GM12878 (cell line): Measurements from ENCODE around the gene LRRC30. TPM values are rescaled to one million over a fixed set of nuclear protein-coding genes. Genes with fewer than 3 reads are reported as not detected.

Experiments used
- ATAC-seq: fragments of 200-7000 bp; cut with Tn5 transposase; 3 replicates; pipeline ENCODE4 v1.9.1; 2020; ENCODE audit warnings: mild to moderate bottlenecking, moderate library complexity
- BruUV-seq: library from RNA; stranded (reverse); fragments of 400-500 nt; replicated peaks from 2 replicates; lab custom pipeline; 2021; lab: Mats Ljungman, UMichigan
- CTCF ChIA-PET: fragments of 300-600 bp; sonication (Branson Sonifier 250); formaldehyde crosslinking; extraction: SDS; loops from one replicate; lab custom pipeline; 2021; ENCODE audit warnings: inconsistent platforms; lab: Yijun Ruan, JAX
- POLR2A ChIA-PET: fragments of 350-600 bp; formaldehyde crosslinking; extraction: SDS; loops from one replicate; lab custom pipeline; 2021; ENCODE audit warnings: inconsistent platforms; lab: Charles Lee
- RAD21 ChIA-PET: fragments of 300-600 bp; sonication (Branson Sonifier 250); formaldehyde crosslinking; loops from one replicate; lab custom pipeline; 2023; ENCODE audit warnings: antibody characterized with exemption; ENCODE audit not compliant: unreplicated experiment; lab: Charles Lee
- SMC1A ChIA-PET: fragments of 300-600 bp; sonication (Branson Sonifier 250); formaldehyde crosslinking; loops from one replicate; lab custom pipeline; 2023; ENCODE audit not compliant: unreplicated experiment, uncharacterized antibody; lab: Charles Lee
- DNase-seq: peaks from one replicate; pipeline ENCODE4 v3.0.0-alpha.2; 2011; ENCODE audit warnings: low read depth, low spot score
- FAIRE-seq: peaks from 3 replicates; lab custom pipeline; 2011; peaks lifted over from hg19 to GRCh38; lab: Jason Lieb, UNC
- H2AFZ ChIP-seq: 2 replicates; pipeline ENCODE4 v1.6.0; 2011; ENCODE audit warnings: low read depth, low read length, control low read depth; ENCODE audit not compliant: control insufficient read depth
- H3K27ac ChIP-seq: 2 replicates; pipeline ENCODE4 v1.5.1; 2011; ENCODE audit warnings: control low read depth; ENCODE audit not compliant: control insufficient read depth, insufficient read depth
- H3K27me3 ChIP-seq, 2 experiments: replicated peaks in 1 of 2; 2 replicates each; pipeline versions ENCODE4 v1.6.0 to v1.6.1; 2011; ENCODE audit warnings: low read length in 1 of 2; ENCODE audit not compliant: control insufficient read depth in 2 of 2, insufficient read depth in 2 of 2
- H3K36me3 ChIP-seq, 2 experiments: 2 replicates each; pipeline ENCODE4 v1.5.1; 2011; ENCODE audit warnings: low read length in 1 of 2; ENCODE audit not compliant: control insufficient read depth in 2 of 2, insufficient read depth in 2 of 2
- H3K4me1 ChIP-seq: 2 replicates; pipeline ENCODE4 v1.6.1; 2011; ENCODE audit warnings: mild to moderate bottlenecking, low read length, moderate library complexity, mixed read lengths; ENCODE audit not compliant: control insufficient read depth, insufficient read depth
- H3K4me2 ChIP-seq: 2 replicates; pipeline ENCODE4 v1.6.0; 2011; ENCODE audit warnings: control low read depth; ENCODE audit not compliant: control insufficient read depth, insufficient read depth
- H3K4me3 ChIP-seq: fragments of 200-600 bp; sonication (generic); 2 replicates; pipeline ENCODE4 v1.5.1; 2016
- H3K79me2 ChIP-seq: 2 replicates; pipeline ENCODE4 v1.6.0; 2011; ENCODE audit warnings: low read length; ENCODE audit not compliant: control insufficient read depth, insufficient read depth
- H3K9ac ChIP-seq: 2 replicates; pipeline ENCODE4 v1.8.0; 2011; ENCODE audit warnings: low read length, control low read depth, mixed read lengths; ENCODE audit not compliant: control insufficient read depth, insufficient read depth
- H3K9me3 ChIP-seq: replicated peaks from 3 replicates; pipeline ENCODE4 v1.5.1; 2011; ENCODE audit warnings: mild to moderate bottlenecking, low read length; ENCODE audit not compliant: control insufficient read depth, insufficient read depth
- H4K20me1 ChIP-seq: 2 replicates; pipeline ENCODE4 v1.6.0; 2011; ENCODE audit not compliant: control insufficient read depth, insufficient read depth
- EZH2 ChIP-seq: IDR thresholded peaks from 2 replicates; pipeline ENCODE4 v1.6.1; 2012; ENCODE audit warnings: low read depth, mild to moderate bottlenecking, control low read depth, inconsistent platforms, low read length, borderline replicate concordance; ENCODE audit not compliant: control insufficient read depth
- IKZF1 ChIP-seq: fragments of 450-650 bp; conservative IDR thresholded peaks from 2 replicates; pipeline ENCODE4 v1.6.1; 2017; ENCODE audit warnings: antibody characterized with exemption, mild to moderate bottlenecking
- KLF5 ChIP-seq: fragments of 450-650 bp; IDR thresholded peaks from 2 replicates; pipeline ENCODE4 v1.6.1; 2014; ENCODE audit warnings: mild to moderate bottlenecking; ENCODE audit not compliant: partially characterized antibody
- POLR2AphosphoS2 ChIP-seq: IDR thresholded peaks from 2 replicates; pipeline ENCODE4 v1.6.1; 2011; ENCODE audit warnings: low read depth, mild to moderate bottlenecking, low read length, improper control_type of control experiment, moderate library complexity
- RELB ChIP-seq: fragments of 450-650 bp; IDR thresholded peaks from 2 replicates; pipeline ENCODE4 v1.6.1; 2017; ENCODE audit warnings: low read depth, mild to moderate bottlenecking, moderate library complexity
- YY1 ChIP-seq: IDR thresholded peaks from 2 replicates; pipeline ENCODE4 v1.6.1; 2011; ENCODE audit warnings: low read depth, mild to moderate bottlenecking, low read length
- WGBS: methylation state at CpG from one replicate; pipeline ENCODE4 v1.1.6; 2016; ENCODE audit warnings: low lambda C conversion rate; ENCODE audit not compliant: insufficient replicate concordance, insufficient coverage; ENCODE audit errors: missing lambda C conversion rate; 5-methylcytosine and 5-hydroxymethylcytosine counted together
- in situ Hi-C: fragments of 300-500 bp; cut with MboI; formaldehyde crosslinking; loops from 9 replicates; pipeline ENCODE4 v1.14.3; 2018; ENCODE audit warnings: mixed read lengths
- intact Hi-C: fragments of 100-400 bp; cut with micrococcal nuclease; formaldehyde crosslinking; loops from one replicate; pipeline ENCODE4 v1.14.2; 2022; ENCODE audit not compliant: unreplicated experiment
- polyA plus RNA-seq, 11 experiments: library from polyadenylated mRNA; depleted of rRNA in 4 of 11; unstranded in 6 of 11; stranded (reverse) in 5 of 11; fragments of >200 nt; fragmentation: Nextera tagmentation in 4 of 11; fragmentation: Illumina TruSeq in 1 of 11; extraction: Ambion mirVana in 4 of 11; extraction: Trizol in 1 of 11; gene quantifications; 1 replicate in 1 of 11; 2 replicates in 10 of 11; pipeline versions ENCODE4 v1.2.1 to v1.2.3, GENCODE V29; 2011 to 2016; ENCODE audit warnings: inconsistent platforms in 2 of 11, missing spikeins in 2 of 11, low read depth in 1 of 11
- total RNA-seq, 4 experiments: library from RNA; depleted of rRNA in 3 of 4; stranded (reverse); fragments of >200 nt in 3 of 4; fragmentation: Illumina TruSeq in 1 of 4; extraction: Trizol in 1 of 4; gene quantifications; 2 replicates each; pipeline versions ENCODE4 v1.2.1 to v1.2.3, GENCODE V29; 2013 to 2021

LRRC30 gene
- total and polyA plus RNA-seq, 10 of the 15 experiments (the other 5 are each of a cell fraction or from before 2014, with no cell fraction given) = not detected

- Histone ChIP-seq H3K27me3 (no peaks in the 10 kb centered on the region; a peak in 1 of 4 replicates), H4K20me1 (no peaks in the 10 kb centered on the region), H3K4me2 (no peak overlapping the region), H3K27ac (no peak overlapping the region), H3K79me2 (no peaks in the 10 kb centered on the region), H3K36me3 (no peaks in the 10 kb centered on the region), H3K4me3 (no peak overlapping the region), H2AFZ (no peak overlapping the region), H3K9ac (no peak overlapping the region), H3K4me1 (no peaks in the 10 kb centered on the region), H3K9me3 (no peaks in the 10 kb centered on the region)
- ATAC-seq (no peak), FAIRE-seq (no peak), DNase-seq (no peak)
- RAD21 ChIA-PET = no interaction called here
- POLR2A ChIA-PET = no interaction called here
- BruUV-seq = no TSS peak
- SMC1A ChIA-PET = no interaction called here
- in situ Hi-C loops = loop anchor here (25.0 kb wide), 2 partner anchors 1180 to 1430 kb away; no protein-coding TSS in a partner anchor
- no peak for TF ChIP-seq IKZF1
- no peak for TF ChIP-seq YY1
- TF ChIP-seq POLR2AphosphoS2 = no peak
- no peak for TF ChIP-seq EZH2
- TF ChIP-seq KLF5 = no peak
- TF ChIP-seq RELB = no peak
- CTCF ChIA-PET = no interaction called here
- WGBS = 9% methylated on average over 4 of the region's 4 CpGs
- intact Hi-C loops = no loop called here
These were observed 23.4 kb upstream of the LRRC30 start for GRCh38 chr18:7207366-7207915.
